ENCODE measurements around the gene DEPDC4.

Gene DEPDC4

DNA sequence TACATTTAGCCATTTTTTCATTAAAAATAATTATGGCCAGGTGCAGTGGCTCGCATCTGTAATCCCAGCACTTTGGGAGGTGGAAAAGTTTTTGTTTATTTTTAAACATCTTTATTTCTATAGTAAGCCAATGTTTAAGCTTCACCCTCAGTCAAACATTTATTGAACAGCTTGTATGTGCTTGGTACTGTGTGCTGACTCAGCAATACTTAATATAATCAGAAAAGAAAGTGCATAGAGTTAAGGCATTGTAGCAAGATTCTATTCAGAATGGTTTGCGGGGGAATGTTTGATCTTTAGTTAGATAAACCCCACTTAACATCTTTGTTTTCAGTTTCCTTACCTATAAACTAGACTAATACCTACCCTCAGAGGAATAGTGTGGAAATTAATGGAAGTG lies 55.2 kb downstream of the DEPDC4 start:
- no peak for DNase-seq

DNA sequence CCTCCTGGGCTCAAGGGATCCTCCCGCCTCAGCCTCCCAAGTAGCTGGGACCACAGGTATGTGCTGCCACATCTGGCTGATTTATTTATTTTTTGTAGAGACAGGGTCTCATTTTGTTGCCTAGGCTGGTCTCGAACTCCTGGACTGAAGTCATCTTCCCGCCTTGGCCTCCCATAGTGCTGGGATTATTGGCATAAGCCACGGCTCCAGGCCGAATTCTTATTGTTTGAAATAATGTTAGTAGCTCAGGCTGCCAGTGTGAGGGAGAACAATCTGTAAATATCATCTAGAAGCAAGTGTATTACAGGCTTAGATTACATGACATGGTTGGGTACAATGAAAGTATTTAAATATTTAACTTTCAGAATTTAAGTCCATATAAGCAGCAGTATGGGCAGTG lies 58.0 kb downstream of the DEPDC4 start:
- DNase-seq = no peak

DNA sequence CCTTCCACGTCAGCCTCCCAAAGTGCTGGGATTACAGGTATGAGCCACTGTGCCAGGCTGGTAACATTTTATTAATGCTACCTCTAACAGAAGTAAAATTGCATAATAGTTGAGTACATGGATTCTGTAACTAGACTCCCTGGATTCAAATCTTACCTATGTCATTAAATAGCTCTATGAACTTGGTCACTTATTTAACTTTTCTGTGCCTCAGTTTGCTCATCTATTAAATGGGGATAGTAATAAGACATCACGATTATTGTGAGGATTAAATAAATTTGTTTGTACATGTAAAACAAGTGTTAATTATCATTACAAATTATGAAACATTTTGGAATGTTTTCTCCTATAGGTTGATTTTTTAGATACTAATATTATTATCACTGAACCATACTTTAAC lies 59.6 kb downstream of the DEPDC4 start:
- DNase-seq = no peak

GRCh38 chr12:100201604-100202423 lies 65.1 kb downstream of the DEPDC4 start:
- DNase-seq = no peak

DNA sequence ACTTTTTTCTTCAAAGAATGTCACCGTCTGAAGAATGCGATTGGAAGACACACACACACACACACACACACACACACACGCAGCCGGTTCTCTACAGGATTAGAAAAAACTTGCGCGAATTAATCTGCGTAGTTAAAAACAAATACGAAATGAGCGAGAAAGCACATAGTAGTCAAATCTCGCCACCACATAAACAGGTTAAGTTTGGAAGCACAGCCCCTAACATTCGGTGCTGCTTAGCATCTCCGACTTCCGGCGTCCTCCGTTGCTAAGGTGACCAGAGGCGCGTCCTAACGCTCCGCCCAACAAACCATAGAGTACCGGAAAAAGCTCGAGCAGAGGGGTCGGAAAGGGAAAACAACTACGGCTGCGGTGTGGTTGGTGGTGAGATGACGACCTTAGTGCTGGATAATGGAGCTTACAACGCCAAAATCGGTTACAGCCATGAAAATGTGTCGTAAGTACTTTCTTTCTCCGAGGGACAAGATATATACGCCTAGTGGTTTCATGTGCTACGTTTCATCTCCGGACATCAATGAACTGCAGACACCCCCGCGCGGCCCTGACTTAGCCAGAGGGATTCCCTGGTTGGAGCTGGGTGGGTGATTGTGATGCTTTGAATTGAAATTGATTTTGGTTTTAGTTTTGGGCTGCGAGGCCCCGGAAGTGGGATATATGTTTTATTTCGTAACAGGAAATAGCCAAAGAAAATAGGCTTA lies 66.3 kb downstream of the DEPDC4 start, which contains the start of gene ACTR6:
Gene ACTR6 (plus strand): TSS at position 353 of the 719 bp plus-strand sequence. CDS start 37 bp downstream, at position 390.
- peak; percentile 94 for DNase-seq

DNA sequence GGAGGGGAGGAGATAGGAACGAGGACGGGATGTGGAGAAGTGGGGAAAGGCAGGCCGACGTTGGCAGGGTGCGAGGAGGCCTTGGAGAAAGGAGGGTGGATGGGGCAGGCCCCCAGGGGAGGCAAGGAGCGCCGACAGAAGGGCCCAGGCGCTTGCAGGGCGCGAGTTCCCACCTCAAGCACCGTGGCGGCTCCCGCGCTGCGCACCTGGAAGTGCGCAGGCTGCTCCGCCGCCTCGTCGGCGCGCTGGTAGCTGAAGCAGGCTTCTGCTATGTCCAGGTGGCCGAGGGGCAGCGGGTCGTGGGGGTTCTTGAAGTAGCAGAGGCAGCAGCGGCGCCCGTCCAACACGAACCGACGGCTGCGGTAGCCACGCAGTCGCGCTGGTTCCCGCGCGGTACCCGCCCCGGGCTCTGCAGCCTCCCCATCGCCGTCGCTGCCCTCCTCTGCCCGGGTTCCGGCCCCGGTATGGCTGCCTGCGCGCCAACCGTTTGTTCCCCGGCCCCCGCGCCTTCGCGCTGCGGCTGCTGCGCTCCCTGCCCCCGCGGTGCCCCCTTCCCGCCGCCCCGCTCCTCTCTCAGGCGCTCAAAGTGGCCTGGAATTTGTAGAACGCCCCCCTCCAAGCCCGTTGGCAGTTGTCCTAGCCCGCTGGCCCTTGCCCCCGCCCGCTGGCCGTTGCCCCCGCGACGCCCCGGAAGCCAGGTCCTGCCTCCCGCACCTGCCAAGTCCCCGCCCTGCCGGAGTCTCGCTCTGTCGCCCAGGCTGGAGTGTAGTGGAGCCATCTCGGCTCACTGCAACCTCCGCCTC lies 67.3 kb downstream of the DEPDC4 start:
- DNase-seq = peak; percentile 78

- DNase-seq = no peak
These were observed 67.9 kb downstream of the DEPDC4 start for GRCh38 chr12:100199023-100199346.

DNA sequence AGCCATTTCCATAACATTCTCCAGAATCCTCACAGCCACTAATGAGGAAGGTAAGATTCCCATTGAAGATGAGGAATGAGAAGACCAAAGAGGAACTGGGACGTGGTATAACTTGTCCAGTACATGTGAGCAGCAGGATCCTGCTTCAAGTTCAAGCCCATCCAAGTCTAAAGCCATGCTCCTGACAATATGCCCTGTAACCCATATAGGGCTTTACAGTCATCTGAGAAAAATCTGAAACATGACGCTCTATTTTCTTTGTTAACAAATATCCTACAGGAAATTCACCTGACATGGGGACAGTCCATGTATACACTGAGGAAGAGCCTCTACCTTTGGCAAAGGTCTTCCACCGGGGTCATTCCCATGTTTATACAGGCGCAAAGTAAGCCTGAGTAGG lies 69.4 kb downstream of the DEPDC4 start:
- DNase-seq = no peak

- DNase-seq = no peak
These were observed 73.8 kb downstream of the DEPDC4 start for GRCh38 chr12:100193085-100193484.
